Activated CD4-positive, alpha-beta T cell treated with anti-CD3 and anti-CD28 coated beads for 1 hour (primary cell): Measurements from ENCODE around the gene SH3BP2.

Experiments
- DNase-seq: peaks from one replicate; pipeline ENCODE4 v3.0.0-alpha.2; 2020

The SH3BP2 gene

GRCh38 chr4:2822461-2823300 lies 29.8 kb downstream of the SH3BP2 start:
- DNase-seq: no peak

GRCh38 chr4:2823301-2823670 lies 30.4 kb downstream of the SH3BP2 start:
- no peak for DNase-seq

GRCh38 chr4:2823671-2824328 lies 30.9 kb downstream of the SH3BP2 start:
- no peak for DNase-seq

- DNase-seq: no peak
Measured at GRCh38 chr4:2824329-2824835, 31.5 kb downstream of the SH3BP2 start.

GRCh38 chr4:2824836-2825381 lies 32.0 kb downstream of the SH3BP2 start:
- DNase-seq: no peak

- DNase-seq: no peak
Measured at GRCh38 chr4:2825740-2826139, 32.9 kb downstream of the SH3BP2 start.

GRCh38 chr4:2827071-2827873 lies 34.4 kb downstream of the SH3BP2 start:
- no peak for DNase-seq

GRCh38 chr4:2827874-2828751 lies 35.2 kb downstream of the SH3BP2 start:
- no peak for DNase-seq

GRCh38 chr4:2828758-2829181 lies 35.9 kb downstream of the SH3BP2 start:
- DNase-seq: no peak

GRCh38 chr4:2829321-2829932 lies 36.5 kb downstream of the SH3BP2 start:
- no peak for DNase-seq

GRCh38 chr4:2829933-2830451 lies 37.1 kb downstream of the SH3BP2 start:
- no peak for DNase-seq

- DNase-seq: no peak
Measured at GRCh38 chr4:2830632-2831610, 38.0 kb downstream of the SH3BP2 start.

- DNase-seq: no peak
Measured at GRCh38 chr4:2831611-2832308, 38.9 kb downstream of the SH3BP2 start.

GRCh38 chr4:2832309-2832980 lies 39.6 kb downstream of the SH3BP2 start:
- DNase-seq: no peak

GRCh38 chr4:2832981-2833670 lies 40.2 kb downstream of the SH3BP2 start:
- no peak for DNase-seq

GRCh38 chr4:2833671-2834000 lies 40.8 kb downstream of the SH3BP2 start:
- no peak for DNase-seq

GRCh38 chr4:2834001-2834921 lies 41.4 kb downstream of the SH3BP2 start:
- no peak for DNase-seq
